ENCODE results near the gene CNTNAP1. TPM values are rescaled to one million over a fixed set of nuclear protein-coding genes. Genes with fewer than 3 reads are reported as not detected.
A peak's percentile ranks its signal among the peaks of the same experiment; 100 is the strongest.

CNTNAP1 gene
- total RNA-seq, 1 experiment from 2014 or later: 6.4 TPM

GRCh38 chr17:42673266-42673884, 9.0 kb upstream of the CNTNAP1 start:
- ChIA-PET CTCF (interaction anchor here (0.6 to 1.8 kb wide), 4 partner anchors 10 to 55 kb away, joined by 3 to 9 read pairs (median 4); partner anchors contain the start of gene TUBG2), RAD21 (ENCODE audit: low non-redundant PET in 1 of 2, low total read pairs in 2 of 2, uncharacterized antibody in 2 of 2, unreplicated experiment in 2 of 2) (interaction anchor here in 1 of 2 experiments (0.5 to 1.4 kb wide), 2 partner anchors 67 to 95 kb away, joined by 3 to 4 read pairs; no protein-coding TSS in a partner anchor), POLR2A (interaction anchor here (1.1 to 2.0 kb wide), 2 partner anchors 64 to 95 kb away, joined by 3 to 4 read pairs; partner anchors contain the start of genes RETREG3 and TUBG1)
- no peaks in the 10 kb centered on the region for H4K20me1 ChIP-seq (ENCODE audit: insufficient read depth)
- H3K36me3 ChIP-seq (ENCODE audit: control insufficient read depth in 1 of 2, insufficient read depth in 2 of 2, low read length in 2 of 2): peaks cover 21 to 30% of the 10 kb centered on the region in 2 experiments; a peak in 3 of 4 replicates
- no peaks in the 10 kb centered on the region for H3K9me2 ChIP-seq (ENCODE audit: insufficient read depth)
- TF ChIP-seq EZH2 (IDR thresholded peaks at IDR 0.05): no peak
- TF ChIP-seq ATF3 (IDR thresholded peaks at IDR 0.05): no peak
- no peak for TF ChIP-seq POLR2AphosphoS5 (IDR thresholded peaks at IDR 0.05; ENCODE audit: low read depth, low read length)
- no peak for TF ChIP-seq CBX3 (IDR thresholded peaks at IDR 0.05; ENCODE audit: low read depth)
- TF ChIP-seq JUND (IDR thresholded peaks at IDR 0.05): no peak
- no peak for TF ChIP-seq ZNF274 (IDR thresholded peaks at IDR 0.05; ENCODE audit: low read depth, low read length)
- TF ChIP-seq TCF7L2 (IDR thresholded peaks at IDR 0.05; ENCODE audit: borderline replicate concordance, extremely low read depth, insufficient read depth, insufficient read length): no peak
- no peak for TF ChIP-seq SP1 (IDR thresholded peaks at IDR 0.05; ENCODE audit: low read depth)
- no peak for TF ChIP-seq MAX (IDR thresholded peaks at IDR 0.05)
- TF ChIP-seq CEBPB (IDR thresholded peaks at IDR 0.05; ENCODE audit: low read depth): no peak
- no peak for TF ChIP-seq ZBTB33 (IDR thresholded peaks at IDR 0.05; ENCODE audit: extremely low read depth, insufficient replicate concordance, low read length)
- TF ChIP-seq POLR2A (IDR thresholded peaks at IDR 0.05; ENCODE audit: borderline replicate concordance, extremely low read depth, insufficient read depth, insufficient read length): no peak
- TF ChIP-seq RAD21 (IDR thresholded peaks at IDR 0.05; ENCODE audit: low read depth): no peak
- TF ChIP-seq CTCF (IDR thresholded peaks at IDR 0.05 in 2 of 3, conservative IDR thresholded peaks at IDR 0.05 in 1 of 3; ENCODE audit: borderline replicate concordance in 1 of 3, insufficient read depth in 1 of 3, low read depth in 2 of 3, low read length in 2 of 3): no peak
- no peaks in the 10 kb centered on the region for H3K9me3 ChIP-seq (ENCODE audit: control insufficient read depth in 1 of 2, insufficient read depth in 1 of 2, low read depth in 1 of 2, low read length in 2 of 2)
- peak overlapping the region; percentile 99; the same call in 1 of the 2 replicates for H3K4me2 ChIP-seq (ENCODE audit: low read length)
- H3K27ac ChIP-seq (ENCODE audit: low read depth, low read length): no peak overlapping the region
- H3K4me1 ChIP-seq (ENCODE audit: control insufficient read depth in 1 of 2, insufficient read depth in 2 of 2, low read length in 2 of 2): peaks cover 14 to 36% of the 10 kb centered on the region in 2 experiments
- no peak overlapping the region for H3K9ac ChIP-seq (ENCODE audit: low read length)
- no peak for DNase-seq (ENCODE audit: low read depth, low spot score)
- no peak overlapping the region for H2AFZ ChIP-seq (ENCODE audit: low read depth, low read length, poor library complexity, severe bottlenecking)
- ATAC-seq: no peak
- H3K4me3 ChIP-seq (replicated peaks in 1 of 2; ENCODE audit: low read depth in 1 of 2, low read length in 2 of 2): no peak overlapping the region
- intact Hi-C loops (cut with micrococcal nuclease): no loop called here
- no TSS peak for BruUV-seq (replicated peaks)
- peaks cover 38% of the 10 kb centered on the region for H3K79me2 ChIP-seq (ENCODE audit: insufficient read depth, low read length)
- no peaks in the 10 kb centered on the region for H3K27me3 ChIP-seq (ENCODE audit: insufficient read depth, low read length)
